Ovary (tissue), 9 donors: Measurements from ENCODE around the gene MPRIP. TPM values are rescaled to one million over a fixed set of nuclear protein-coding genes. Genes with fewer than 3 reads are reported as not detected.

Experiments
- DNase-seq, 5 donors: peaks; one replicate each; pipeline ENCODE4 v3.0.0-alpha.2; 2019 to 2020
- H3K27ac ChIP-seq, 2 donors: fragments of 200-600 bp; one replicate each; pipeline versions ENCODE4 v1.5.1 to v1.8.0; 2019 to 2022
- H3K27me3 ChIP-seq: fragments of 200-600 bp; one replicate; pipeline ENCODE4 v1.8.0; 2022
- H3K36me3 ChIP-seq: fragments of 200-600 bp; sonication (generic); one replicate; pipeline ENCODE4 v1.5.1; 2019
- H3K4me1 ChIP-seq: one replicate; pipeline ENCODE4 v1.8.1; 2013; ENCODE audit warnings: mild to moderate bottlenecking, moderate library complexity; ENCODE audit not compliant: insufficient read depth
- H3K4me3 ChIP-seq: fragments of 200-600 bp; sonication (generic); one replicate; pipeline ENCODE4 v1.5.1; 2017
- H3K9me3 ChIP-seq, 2 donors: fragments of 200-600 bp in 1 of 2; sonication (generic) in 1 of 2; one replicate each; pipeline versions ENCODE4 v1.5.1 to v1.8.1; 2013 to 2019; ENCODE audit warnings: mild to moderate bottlenecking in 1 of 2, moderate library complexity in 1 of 2
- CTCF ChIP-seq, 3 donors: fragments of 450-650 bp in 2 of 3; fragments of 200-600 bp in 1 of 3; IDR thresholded peaks; one replicate each; pipeline versions ENCODE4 v1.5.1 to v1.8.0; 2016 to 2022; ENCODE audit warnings: antibody characterized with exemption in 3 of 3, mild to moderate bottlenecking in 1 of 3
- EP300 ChIP-seq: sonication (generic); formaldehyde crosslinking; IDR thresholded peaks from one replicate; pipeline ENCODE4 v1.6.1; 2017; ENCODE audit warnings: antibody characterized with exemption
- POLR2A ChIP-seq: fragments of 450-650 bp; IDR thresholded peaks from one replicate; pipeline ENCODE4 v1.6.1; 2017; ENCODE audit warnings: antibody characterized with exemption, mild to moderate bottlenecking, moderate library complexity
- WGBS, 3 donors: extraction: QIAGEN DNeasy Blood & Tissue Kit in 1 of 3; methylation state at CpG; one replicate each; pipeline versions ENCODE4 v1.1.5 to v1.1.7; 2013 to 2017; 5-methylcytosine and 5-hydroxymethylcytosine counted together
- intact Hi-C, 4 donors: fragments of 100-400 bp; cut with DNase I; formaldehyde crosslinking; loops; one replicate each; pipeline versions ENCODE4 v1.11.0 to v1.15.1; 2022 to 2023
- polyA plus RNA-seq, 2 donors: library from polyadenylated mRNA; stranded (reverse); fragments of 200-250 nt in 1 of 2; fragments of 350-450 nt in 1 of 2; fragmentation: Illumina TruSeq in 1 of 2; extraction: RNeasy Lipid Tissue Mini Kit (QIAGEN cat#74804) in 1 of 2; gene quantifications; one replicate each; pipeline ENCODE4 v1.2.3, GENCODE V29; 2013 to 2014
- total RNA-seq, 7 donors: library from RNA; depleted of rRNA in 2 of 7; stranded (reverse); fragments of >200 nt in 2 of 7; fragmentation: NEBNext Ultra II Directional in 3 of 7; extraction: Animal tissue kit (Norgen Biotek cat#: 25700) in 3 of 7; gene quantifications; one replicate each; pipeline versions ENCODE4 v1.1.0 to v1.2.4, GENCODE V29; 2016 to 2023
- donor health status: DM: no; HTN: no; CAD: no; lungs with moderate emphysema.
- donor health status: DM: no; HTN: no; CAD: no.
- donor health status: Bipolar disorder and iron deficiency.
- donor health status: DM: yes; HTN: yes; CAD: no.
- donor health status: DM: no; HTN: no; CAD: no.
- donor health status: DM: yes; HTN: yes; CAD: no.

Gene MPRIP
- total and polyA plus RNA-seq, 9 donors, result 72.3 to 256 (median 202) TPM

GRCh38 chr17:17206124-17206912 lies 164.1 kb downstream of the MPRIP start, which contains the start of gene PLD6:
Gene PLD6 (minus strand): TSS chr17:17206333. CDS start chr17:17206286, 47 bp downstream.
- Histone ChIP-seq H3K9me3 (no peaks in the 10 kb centered on the region), H3K27ac (peak within 1 kb of the TSS; percentile 90 to 92), H3K27me3 (no peaks in the 10 kb centered on the region), H3K4me3 (peak within 1 kb of the TSS; percentile 40), H3K36me3 (no peaks in the 10 kb centered on the region), H3K4me1 (peaks cover 23% of the 10 kb centered on the region)
- intact Hi-C loops, result no loop called here
- DNase-seq, result peak; percentile 83 to 93 (median 91)
- 3 to 9% (median 4%) methylated on average over 49 to 78 of the region's 78 CpGs for WGBS, 3 donors
- TF ChIP-seq POLR2A (peak; percentile 14), EP300 (no peak)

- intact Hi-C loops, result no loop called here
- Histone ChIP-seq H3K4me1 (peaks cover 19% of the 10 kb centered on the region), H3K27ac (peak overlapping the region; percentile 90 to 92), H3K27me3 (no peaks in the 10 kb centered on the region), H3K36me3 (no peaks in the 10 kb centered on the region), H3K4me3 (no peak overlapping the region), H3K9me3 (no peaks in the 10 kb centered on the region)
- DNase-seq, result no peak
- WGBS, 3 donors, result 9 to 15% (median 12%) methylated on average over 16 of the region's 16 CpGs
- no peak for TF ChIP-seq POLR2A
These were observed 164.7 kb downstream of the MPRIP start for GRCh38 chr17:17206913-17207335.

DNA sequence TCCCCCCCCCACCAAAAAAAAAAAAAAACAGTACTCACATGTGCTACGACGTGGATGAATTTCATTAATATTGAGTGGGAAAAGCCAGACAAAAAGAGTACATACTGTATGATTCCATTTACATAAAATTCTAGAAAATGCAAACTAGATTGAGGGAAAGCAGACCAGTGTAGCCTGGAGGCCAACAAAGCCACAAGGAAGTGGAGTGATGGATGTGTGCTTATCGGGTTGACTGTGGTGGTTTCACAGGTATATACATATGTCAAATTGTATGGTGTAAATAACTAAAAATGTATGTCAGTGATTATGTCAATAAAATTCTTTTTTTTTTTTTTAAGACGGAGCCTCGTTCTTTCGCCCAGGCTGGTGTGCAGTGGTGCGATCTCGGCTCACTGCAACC lies 165.7 kb downstream of the MPRIP start:
- Histone ChIP-seq H3K27me3 (no peaks in the 10 kb centered on the region), H3K27ac (no peak overlapping the region), H3K4me3 (no peak overlapping the region), H3K36me3 (no peaks in the 10 kb centered on the region), H3K4me1 (peaks cover 17% of the 10 kb centered on the region), H3K9me3 (no peaks in the 10 kb centered on the region)
- 73 to 76% (median 74%) methylated on average over 8 of the region's 8 CpGs for WGBS, 3 donors
- intact Hi-C loops, result no loop called here
- TF ChIP-seq CTCF (IDR thresholded peaks at IDR 0.05), result no peak
- TF ChIP-seq EP300, result no peak
- no peak for TF ChIP-seq POLR2A
- no peak for DNase-seq

GRCh38 chr17:17213775-17214174 lies 171.5 kb downstream of the MPRIP start:
- WGBS, 3 donors, result 71 to 79% (median 72%) methylated on average over 10 of the region's 10 CpGs
- Histone ChIP-seq H3K27me3 (no peaks in the 10 kb centered on the region), H3K36me3 (no peaks in the 10 kb centered on the region), H3K4me3 (no peak overlapping the region), H3K9me3 (no peaks in the 10 kb centered on the region), H3K4me1 (no peaks in the 10 kb centered on the region), H3K27ac (no peak overlapping the region)
- no peak for DNase-seq
- intact Hi-C loops, result no loop called here
- TF ChIP-seq EP300 (no peak), POLR2A (no peak), CTCF (IDR thresholded peaks at IDR 0.05) (no peak)

GRCh38 chr17:17214646-17215436 lies 172.6 kb downstream of the MPRIP start:
- no peak for DNase-seq
- TF ChIP-seq CTCF (IDR thresholded peaks at IDR 0.05), result no peak
- no peak for TF ChIP-seq POLR2A
- intact Hi-C loops, result no loop called here
- Histone ChIP-seq H3K9me3 (no peaks in the 10 kb centered on the region), H3K36me3 (no peaks in the 10 kb centered on the region), H3K4me3 (no peak overlapping the region), H3K4me1 (no peaks in the 10 kb centered on the region), H3K27me3 (no peaks in the 10 kb centered on the region), H3K27ac (no peak overlapping the region)
- 74 to 80% (median 75%) methylated on average over 27 of the region's 27 CpGs for WGBS, 3 donors
